T-helper 1 cell treated with Interleukin-12 subunit alpha and Interleukin-12 subunit beta and Interleukin-4 antibody, amounts not matched to agents 30 μg/mL and 1 μg/mL, for 36 hours (primary cell): ENCODE results near the gene SLC12A6.

Experiments
- H3K27ac Mint-ChIP-seq: one replicate; pipeline ENCODE4 v1.8.0; 2021; ENCODE audit warnings: mild to moderate bottlenecking, mixed read lengths
- H3K27me3 Mint-ChIP-seq: one replicate; pipeline ENCODE4 v1.8.0; 2021; ENCODE audit warnings: low read depth, mixed read lengths
- H3K36me3 Mint-ChIP-seq: one replicate; pipeline ENCODE4 v1.8.0; 2021; ENCODE audit warnings: low read depth, mixed read lengths
- H3K4me1 Mint-ChIP-seq: one replicate; pipeline ENCODE4 v1.8.0; 2021; ENCODE audit warnings: low read depth, mixed read lengths
- H3K4me3 Mint-ChIP-seq: one replicate; pipeline ENCODE4 v1.8.0; 2021; ENCODE audit warnings: mild to moderate bottlenecking, moderate library complexity, mixed read lengths
- H3K9me3 Mint-ChIP-seq: one replicate; pipeline ENCODE4 v1.8.0; 2021; ENCODE audit warnings: mixed read lengths

The SLC12A6 gene

GRCh38 chr15:34275721-34276120 is 61.9 kb downstream of the SLC12A6 start:
- Mint-ChIP-seq H3K27ac (no peak overlapping the region), H3K27me3 (no peaks in the 10 kb centered on the region), H3K36me3 (peaks cover 10% of the 10 kb centered on the region), H3K4me1 (no peaks in the 10 kb centered on the region), H3K9me3 (no peaks in the 10 kb centered on the region), H3K4me3 (no peak overlapping the region)

GRCh38 chr15:34275154-34275553 is 62.4 kb downstream of the SLC12A6 start:
- Mint-ChIP-seq H3K36me3 (peaks cover 10% of the 10 kb centered on the region), H3K4me3 (no peak overlapping the region), H3K4me1 (no peaks in the 10 kb centered on the region), H3K9me3 (no peaks in the 10 kb centered on the region), H3K27ac (no peak overlapping the region), H3K27me3 (no peaks in the 10 kb centered on the region)

- Mint-ChIP-seq H3K9me3 (no peaks in the 10 kb centered on the region), H3K4me3 (no peak overlapping the region), H3K27me3 (no peaks in the 10 kb centered on the region), H3K4me1 (no peaks in the 10 kb centered on the region), H3K27ac (no peak overlapping the region), H3K36me3 (peaks cover 16% of the 10 kb centered on the region)
Measured at GRCh38 chr15:34271493-34271892, 66.1 kb downstream of the SLC12A6 start.

- Mint-ChIP-seq H3K27ac (no peak overlapping the region), H3K36me3 (peaks cover 14% of the 10 kb centered on the region), H3K27me3 (no peaks in the 10 kb centered on the region), H3K9me3 (no peaks in the 10 kb centered on the region), H3K4me1 (peaks cover 2% of the 10 kb centered on the region), H3K4me3 (no peak overlapping the region)
Measured at GRCh38 chr15:34266751-34267150, 70.8 kb downstream of the SLC12A6 start.

- no peak overlapping the region for H3K27ac Mint-ChIP-seq
- H3K4me3 Mint-ChIP-seq, result no peak overlapping the region
- peaks cover 5% of the 10 kb centered on the region for H3K36me3 Mint-ChIP-seq
- H3K9me3 Mint-ChIP-seq, result no peaks in the 10 kb centered on the region
- no peaks in the 10 kb centered on the region for H3K27me3 Mint-ChIP-seq
- peaks cover 2% of the 10 kb centered on the region for H3K4me1 Mint-ChIP-seq
Measured at GRCh38 chr15:34264076-34264475, 73.5 kb downstream of the SLC12A6 start.

- Mint-ChIP-seq H3K27me3 (no peaks in the 10 kb centered on the region), H3K4me3 (no peak overlapping the region), H3K4me1 (peaks cover 2% of the 10 kb centered on the region), H3K27ac (no peak overlapping the region), H3K9me3 (no peaks in the 10 kb centered on the region), H3K36me3 (peaks cover 7% of the 10 kb centered on the region)
Measured at GRCh38 chr15:34262362-34262761, 75.2 kb downstream of the SLC12A6 start.

GRCh38 chr15:34259566-34259965 is 78.0 kb downstream of the SLC12A6 start:
- no peaks in the 10 kb centered on the region for H3K27me3 Mint-ChIP-seq
- H3K4me3 Mint-ChIP-seq, result no peak overlapping the region
- H3K27ac Mint-ChIP-seq, result no peak overlapping the region
- no peaks in the 10 kb centered on the region for H3K9me3 Mint-ChIP-seq
- peaks cover 4% of the 10 kb centered on the region for H3K4me1 Mint-ChIP-seq
- H3K36me3 Mint-ChIP-seq, result peaks cover 18% of the 10 kb centered on the region

GRCh38 chr15:34258151-34258550 is 79.4 kb downstream of the SLC12A6 start:
- Mint-ChIP-seq H3K27ac (no peak overlapping the region), H3K4me1 (peaks cover 4% of the 10 kb centered on the region), H3K9me3 (no peaks in the 10 kb centered on the region), H3K27me3 (no peaks in the 10 kb centered on the region), H3K4me3 (no peak overlapping the region), H3K36me3 (peaks cover 26% of the 10 kb centered on the region)

- Mint-ChIP-seq H3K4me1 (peaks cover 4% of the 10 kb centered on the region), H3K9me3 (no peaks in the 10 kb centered on the region), H3K4me3 (no peak overlapping the region), H3K27me3 (no peaks in the 10 kb centered on the region), H3K36me3 (peaks cover 43% of the 10 kb centered on the region), H3K27ac (no peak overlapping the region)
Measured at GRCh38 chr15:34252545-34252944, 85.0 kb downstream of the SLC12A6 start.

GRCh38 chr15:34248190-34248589 is 89.4 kb downstream of the SLC12A6 start:
- Mint-ChIP-seq H3K9me3 (no peaks in the 10 kb centered on the region), H3K27me3 (no peaks in the 10 kb centered on the region), H3K4me1 (no peaks in the 10 kb centered on the region), H3K4me3 (no peak overlapping the region), H3K27ac (no peak overlapping the region), H3K36me3 (peaks cover 35% of the 10 kb centered on the region)

GRCh38 chr15:34246276-34246976 is 91.2 kb downstream of the SLC12A6 start:
- Mint-ChIP-seq H3K27ac (no peak overlapping the region), H3K4me3 (no peak overlapping the region), H3K9me3 (no peaks in the 10 kb centered on the region), H3K27me3 (no peaks in the 10 kb centered on the region), H3K4me1 (no peaks in the 10 kb centered on the region), H3K36me3 (peaks cover 26% of the 10 kb centered on the region)

- H3K27ac Mint-ChIP-seq, result no peak overlapping the region
- H3K4me3 Mint-ChIP-seq, result no peak overlapping the region
- peaks cover 22% of the 10 kb centered on the region for H3K36me3 Mint-ChIP-seq
- peaks cover 21% of the 10 kb centered on the region for H3K4me1 Mint-ChIP-seq
- no peaks in the 10 kb centered on the region for H3K9me3 Mint-ChIP-seq
- H3K27me3 Mint-ChIP-seq, result no peaks in the 10 kb centered on the region
Measured at GRCh38 chr15:34243226-34243625, 94.4 kb downstream of the SLC12A6 start.

GRCh38 chr15:34242331-34242710 is 95.3 kb downstream of the SLC12A6 start:
- no peaks in the 10 kb centered on the region for H3K27me3 Mint-ChIP-seq
- no peaks in the 10 kb centered on the region for H3K9me3 Mint-ChIP-seq
- no peak overlapping the region for H3K4me3 Mint-ChIP-seq
- H3K27ac Mint-ChIP-seq, result no peak overlapping the region
- peaks cover 21% of the 10 kb centered on the region for H3K4me1 Mint-ChIP-seq
- peaks cover 27% of the 10 kb centered on the region for H3K36me3 Mint-ChIP-seq

GRCh38 chr15:34241376-34242330 is 95.9 kb downstream of the SLC12A6 start:
- Mint-ChIP-seq H3K9me3 (no peaks in the 10 kb centered on the region), H3K4me3 (no peak overlapping the region), H3K4me1 (peaks cover 21% of the 10 kb centered on the region), H3K27ac (no peak overlapping the region), H3K36me3 (peaks cover 32% of the 10 kb centered on the region), H3K27me3 (no peaks in the 10 kb centered on the region)

- H3K4me1 Mint-ChIP-seq, result peaks cover 21% of the 10 kb centered on the region
- H3K9me3 Mint-ChIP-seq, result no peaks in the 10 kb centered on the region
- peak overlapping the region; percentile 75 for H3K27ac Mint-ChIP-seq
- H3K27me3 Mint-ChIP-seq, result no peaks in the 10 kb centered on the region
- H3K36me3 Mint-ChIP-seq, result peaks cover 40% of the 10 kb centered on the region
- H3K4me3 Mint-ChIP-seq, result no peak overlapping the region
Measured at GRCh38 chr15:34240537-34240936, 97.0 kb downstream of the SLC12A6 start.
